Naive B cell (primary cell): Measurements from ENCODE around the gene HOXD11. TPM values are rescaled to one million over a fixed set of nuclear protein-coding genes. Genes with fewer than 3 reads are reported as not detected.

ENCODE experiments used
- ATAC-seq, 2 donors: fragments of 150-1000 bp; cut with Tn5 transposase; 2 replicates each; pipeline ENCODE4 v1.10.0; 2021; ENCODE audit warnings: low read depth in 2 of 2, mild to moderate bottlenecking in 2 of 2, moderate library complexity in 2 of 2
- DNase-seq: peaks from one replicate; pipeline ENCODE4 v3.0.0; 2022
- H3K27ac Mint-ChIP-seq, 6 donors: one replicate each; pipeline ENCODE4 v1.8.0; 2020 to 2022; ENCODE audit warnings: mild to moderate bottlenecking in 6 of 6, mixed read lengths in 6 of 6, moderate library complexity in 5 of 6, inconsistent platforms in 2 of 6
- H3K27me3 Mint-ChIP-seq, 3 donors: one replicate each; pipeline ENCODE4 v1.8.0; 2021 to 2022; ENCODE audit warnings: mixed read lengths in 3 of 3, mild to moderate bottlenecking in 1 of 3
- H3K36me3 Mint-ChIP-seq, 2 donors: one replicate each; pipeline ENCODE4 v1.8.0; 2020 to 2022; ENCODE audit warnings: mixed read lengths in 2 of 2, inconsistent platforms in 1 of 2, mild to moderate bottlenecking in 1 of 2
- H3K4me1 Mint-ChIP-seq, 3 donors: one replicate each; pipeline ENCODE4 v1.8.0; 2020 to 2022; ENCODE audit warnings: mixed read lengths in 3 of 3, inconsistent platforms in 1 of 3, mild to moderate bottlenecking in 1 of 3, moderate library complexity in 1 of 3
- H3K4me3 Mint-ChIP-seq, 8 donors: one replicate each; pipeline ENCODE4 v1.8.0; 2020 to 2022; ENCODE audit warnings: mild to moderate bottlenecking in 8 of 8, mixed read lengths in 8 of 8, moderate library complexity in 8 of 8, inconsistent platforms in 2 of 8
- H3K9me3 Mint-ChIP-seq, 7 donors: one replicate each; pipeline ENCODE4 v1.8.0; 2020 to 2022; ENCODE audit warnings: mixed read lengths in 7 of 7, mild to moderate bottlenecking in 5 of 7, inconsistent platforms in 2 of 7, moderate library complexity in 1 of 7
- polyA plus RNA-seq, 6 donors: library from polyadenylated mRNA; unstranded; fragments of 300-500 nt; fragmentation: Illumina TruSeq; gene quantifications; one replicate each; pipeline ENCODE4 v1.2.3, GENCODE V29; 2021; ENCODE audit warnings: low read depth in 6 of 6

Gene HOXD11
- polyA plus RNA-seq, 6 donors from 2014 or later, result not detected

- Mint-ChIP-seq H3K4me3 (peak overlapping the region in 5 of 8 donors; percentile 10 to 72 (median 56)), H3K36me3 (peaks cover 4 to 10% of the 10 kb centered on the region in 2 donors), H3K9me3 (peaks cover 0 to 45% (median 33%) of the 10 kb centered on the region in 7 donors), H3K27me3 (peaks cover 61 to 83% (median 63%) of the 10 kb centered on the region in 3 donors), H3K27ac (peak overlapping the region in 5 of 6 donors; percentile 49 to 98 (median 84)), H3K4me1 (peaks cover 4 to 17% (median 15%) of the 10 kb centered on the region in 3 donors)
- no peak for DNase-seq
- ATAC-seq, result no peak
Observed at GRCh38 chr2:176084611-176085119, 22.4 kb upstream of the HOXD11 start.

GRCh38 chr2:176085120-176085788, 21.8 kb upstream of the HOXD11 start:
- peak overlapping the region in 4 of 6 donors; percentile 63 to 98 (median 90) for H3K27ac Mint-ChIP-seq
- peaks cover 65 to 86% (median 66%) of the 10 kb centered on the region in 3 donors for H3K27me3 Mint-ChIP-seq
- peaks cover 0 to 45% (median 33%) of the 10 kb centered on the region in 7 donors for H3K9me3 Mint-ChIP-seq
- no peak for ATAC-seq
- peaks cover 3 to 17% (median 13%) of the 10 kb centered on the region in 3 donors for H3K4me1 Mint-ChIP-seq
- H3K36me3 Mint-ChIP-seq, result peaks cover 4 to 9% of the 10 kb centered on the region in 2 donors
- no peak for DNase-seq
- H3K4me3 Mint-ChIP-seq, result peak overlapping the region in 3 of 8 donors; percentile 69 to 72 (median 70)

- ATAC-seq (no peak), DNase-seq (no peak)
- Mint-ChIP-seq H3K36me3 (peaks cover 4 to 13% of the 10 kb centered on the region in 2 donors), H3K4me1 (peaks cover 3 to 15% (median 13%) of the 10 kb centered on the region in 3 donors), H3K4me3 (peak overlapping the region in 4 of 8 donors; percentile 30 to 79 (median 58)), H3K27me3 (peaks cover 71 to 88% (median 73%) of the 10 kb centered on the region in 3 donors), H3K27ac (peak overlapping the region in 3 of 6 donors; percentile 63 to 96 (median 90)), H3K9me3 (peaks cover 0 to 45% (median 32%) of the 10 kb centered on the region in 7 donors)
Observed at GRCh38 chr2:176085861-176086771, 21.0 kb upstream of the HOXD11 start.

- DNase-seq (no peak), ATAC-seq (no peak)
- H3K27ac Mint-ChIP-seq, result peak overlapping the region in 3 of 6 donors; percentile 12 to 94 (median 90)
- peaks cover 4 to 16% of the 10 kb centered on the region in 2 donors for H3K36me3 Mint-ChIP-seq
- H3K9me3 Mint-ChIP-seq, result peaks cover 0 to 48% (median 35%) of the 10 kb centered on the region in 7 donors
- peaks cover 72 to 93% (median 87%) of the 10 kb centered on the region in 3 donors for H3K27me3 Mint-ChIP-seq
- H3K4me1 Mint-ChIP-seq, result peaks cover 8 to 13% (median 12%) of the 10 kb centered on the region in 3 donors
- peak overlapping the region in 5 of 8 donors; percentile 32 to 76 (median 67) for H3K4me3 Mint-ChIP-seq
Observed at GRCh38 chr2:176087330-176088047, 19.6 kb upstream of the HOXD11 start.

GRCh38 chr2:176088048-176088936, 18.8 kb upstream of the HOXD11 start:
- H3K27me3 Mint-ChIP-seq, result peaks cover 68 to 91% (median 84%) of the 10 kb centered on the region in 3 donors
- H3K4me1 Mint-ChIP-seq, result peaks cover 11 to 13% (median 12%) of the 10 kb centered on the region in 3 donors
- H3K27ac Mint-ChIP-seq, result peak overlapping the region in 5 of 6 donors; percentile 12 to 94 (median 23)
- ATAC-seq (no peak), DNase-seq (no peak)
- H3K36me3 Mint-ChIP-seq, result peaks cover 4 to 16% of the 10 kb centered on the region in 2 donors
- H3K9me3 Mint-ChIP-seq, result peaks cover 0 to 43% (median 29%) of the 10 kb centered on the region in 7 donors
- H3K4me3 Mint-ChIP-seq, result peak overlapping the region in 5 of 8 donors; percentile 34 to 67 (median 45)

GRCh38 chr2:176088937-176089842, 17.9 kb upstream of the HOXD11 start:
- Mint-ChIP-seq H3K27me3 (peaks cover 70 to 91% (median 85%) of the 10 kb centered on the region in 3 donors), H3K36me3 (peaks cover 0 to 16% of the 10 kb centered on the region in 2 donors), H3K9me3 (peaks cover 0 to 43% (median 26%) of the 10 kb centered on the region in 7 donors), H3K27ac (peak overlapping the region in 2 of 6 donors; percentile 88 to 94), H3K4me3 (peak overlapping the region in 3 of 8 donors; percentile 31 to 54 (median 40)), H3K4me1 (peaks cover 18 to 20% (median 18%) of the 10 kb centered on the region in 3 donors)
- no peak for DNase-seq
- ATAC-seq, result no peak

- Mint-ChIP-seq H3K27ac (no peak overlapping the region), H3K9me3 (peaks cover 0 to 42% (median 19%) of the 10 kb centered on the region in 7 donors), H3K4me3 (peak overlapping the region in 1 of 8 donors; percentile 54)
Observed at GRCh38 chr2:176089843-176090395, 17.2 kb upstream of the HOXD11 start.

GRCh38 chr2:176090862-176091261, 16.2 kb upstream of the HOXD11 start:
- Mint-ChIP-seq H3K4me1 (peaks cover 14 to 23% (median 18%) of the 10 kb centered on the region in 3 donors), H3K9me3 (peaks cover 0 to 43% (median 22%) of the 10 kb centered on the region in 7 donors), H3K4me3 (peak overlapping the region in 1 of 8 donors; percentile 13), H3K27ac (peak overlapping the region in 2 of 6 donors; percentile 0 to 78), H3K27me3 (peaks cover 74 to 91% (median 87%) of the 10 kb centered on the region in 3 donors), H3K36me3 (peaks cover 0 to 16% of the 10 kb centered on the region in 2 donors)
- no peak for DNase-seq
- no peak for ATAC-seq

More at GRCh38 chr2:176089843-176090395, 17.2 kb upstream of the HOXD11 start:
- peaks cover 14 to 23% (median 18%) of the 10 kb centered on the region in 3 donors for H3K4me1 Mint-ChIP-seq
- peaks cover 0 to 16% of the 10 kb centered on the region in 2 donors for H3K36me3 Mint-ChIP-seq
- peaks cover 71 to 91% (median 85%) of the 10 kb centered on the region in 3 donors for H3K27me3 Mint-ChIP-seq
- no peak for DNase-seq
- ATAC-seq, result no peak

GRCh38 chr2:176091329-176092258, 15.5 kb upstream of the HOXD11 start:
- Mint-ChIP-seq H3K4me1 (peaks cover 18 to 21% (median 19%) of the 10 kb centered on the region in 3 donors), H3K36me3 (peaks cover 0 to 16% of the 10 kb centered on the region in 2 donors), H3K4me3 (peak overlapping the region in 7 of 8 donors; percentile 13 to 74 (median 62)), H3K27me3 (peaks cover 76 to 90% (median 85%) of the 10 kb centered on the region in 3 donors), H3K27ac (peak overlapping the region in 4 of 6 donors; percentile 0 to 96 (median 75)), H3K9me3 (peaks cover 0 to 40% (median 20%) of the 10 kb centered on the region in 7 donors)
- DNase-seq (no peak), ATAC-seq (no peak)
